ENCODE data around the gene INO80E. TPM values are rescaled to one million over a fixed set of nuclear protein-coding genes. Genes with fewer than 3 reads are reported as not detected.

INO80E gene
- total and polyA plus RNA-seq, 2 of the 8 experiments (the other 6 are each of a cell fraction or from before 2014, with no cell fraction given) = 43.0 to 91.2 TPM

DNA sequence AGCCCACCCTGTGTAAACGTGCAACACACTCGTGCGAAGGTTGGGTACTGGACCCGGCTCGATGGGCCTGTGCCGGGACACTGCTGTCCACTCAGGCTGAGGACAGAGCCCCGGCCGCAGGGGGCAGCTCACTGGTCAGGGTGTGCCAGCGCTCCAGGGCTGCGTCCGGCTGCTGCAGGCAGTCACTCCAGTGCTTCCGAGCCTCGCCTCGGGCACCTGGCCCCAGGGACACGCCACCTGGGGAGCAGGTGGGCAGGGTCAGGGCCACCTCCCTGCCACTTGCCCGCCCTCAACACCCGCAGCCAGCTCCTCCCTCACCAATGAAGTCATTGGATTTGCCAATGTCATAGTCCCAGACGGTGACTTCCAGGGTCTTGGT, 10.0 kb downstream of the INO80E start:
- Histone ChIP-seq H3K79me1 (ENCODE audit: low read depth, low read length) (no peaks in the 10 kb centered on the region), H2BK5ac (ENCODE audit: low read depth, low read length) (no peak overlapping the region), H3K4me3 (ENCODE audit: extremely low read depth in 1 of 4, insufficient read depth in 2 of 4, low read depth in 3 of 4, low read length in 4 of 4) (no peak overlapping the region), H3K23ac (ENCODE audit: insufficient read length) (no peak overlapping the region), H4K20me1 (replicated peaks in 1 of 2; ENCODE audit: control insufficient read depth in 1 of 2, insufficient read depth in 2 of 2, low read length in 2 of 2) (peaks cover 3 to 9% of the 10 kb centered on the region in 2 experiments), H3K27me3 (replicated peaks in 1 of 4; ENCODE audit: control insufficient read depth in 3 of 4, extremely low read depth in 1 of 4, insufficient read depth in 3 of 4, low read length in 3 of 4) (peaks cover 0 to 14% (median 9%) of the 10 kb centered on the region in 4 experiments; a peak in 4 of 7 replicates), H3K14ac (ENCODE audit: insufficient read length) (no peak overlapping the region), H3K4me2 (ENCODE audit: insufficient read depth in 1 of 2, low read depth in 2 of 2, low read length in 2 of 2) (no peak overlapping the region), H3K9ac (replicated peaks in 1 of 4; ENCODE audit: extremely low read depth in 1 of 4, low read depth in 3 of 4, low read length in 3 of 4) (no peak overlapping the region), H2BK12ac (ENCODE audit: low read depth, low read length) (no peak overlapping the region), H2AFZ (ENCODE audit: low read length) (no peak overlapping the region), H3K18ac (ENCODE audit: extremely low read depth, low read length) (no peak overlapping the region), H3K36me3 (ENCODE audit: control insufficient read depth in 2 of 4, insufficient read depth in 4 of 4, low read length in 3 of 4) (peaks cover 0 to 10% (median 6%) of the 10 kb centered on the region in 4 experiments; a peak in 5 of 8 replicates), H4K8ac (ENCODE audit: extremely low read depth, insufficient read depth, low read length) (no peak overlapping the region), H3K56ac (replicated peaks; ENCODE audit: insufficient read length, low read depth, low read length) (no peak overlapping the region), H3K4ac (replicated peaks; ENCODE audit: insufficient read length, low read depth, low read length) (no peak overlapping the region), H2BK120ac (replicated peaks; ENCODE audit: low read depth, low read length) (no peak overlapping the region), H3K79me2 (ENCODE audit: control insufficient read depth in 1 of 2, insufficient read depth in 2 of 2, low read length in 2 of 2) (no peaks in the 10 kb centered on the region), H2BK20ac (ENCODE audit: low read length) (no peak overlapping the region), H2BK15ac (ENCODE audit: low read length) (no peak overlapping the region), H4K5ac (ENCODE audit: insufficient read length, low read depth, low read length) (no peak overlapping the region), H3K23me2 (ENCODE audit: low read depth, low read length) (peaks cover 5% of the 10 kb centered on the region; the same call in 1 of the 2 replicates), H4K91ac (replicated peaks; ENCODE audit: insufficient read length, low read length) (no peak overlapping the region), H2AK5ac (ENCODE audit: low read depth, low read length) (no peak overlapping the region), H3K9me3 (ENCODE audit: insufficient read depth in 2 of 2, low read depth in 1 of 2, low read length in 1 of 2) (no peaks in the 10 kb centered on the region), H3K27ac (ENCODE audit: low read depth, low read length) (no peak overlapping the region), H3K4me1 (replicated peaks in 1 of 4; ENCODE audit: control insufficient read depth in 3 of 4, insufficient read depth in 4 of 4, low read length in 3 of 4) (peaks cover 0 to 21% (median 11%) of the 10 kb centered on the region in 4 experiments; a peak in 6 of 7 replicates)
- CTCF ChIA-PET (ENCODE audit: partially characterized antibody) = interaction anchor here (0.6 to 3.2 kb wide), 20 partner anchors 9 to 306 kb away, joined by 3 to 10 read pairs (median 5); partner anchors contain the start of genes C16orf92 and INO80E
- 91% methylated on average over 11 of the region's 18 CpGs; no CpG with 5 or more reads in 1 of the 2 experiments for WGBS, 2 experiments (ENCODE audit: extremely low coverage in 1 of 2, insufficient coverage in 1 of 2, insufficient read length in 1 of 2, insufficient replicate concordance in 2 of 2, low coverage in 1 of 2, low lambda C conversion rate in 2 of 2, missing lambda C conversion rate in 1 of 2)
- DNase-seq (ENCODE audit: low read depth in 1 of 2, low spot score in 2 of 2) (no peak), FAIRE-seq (no peak)
- TF ChIP-seq EZH2 (IDR thresholded peaks at IDR 0.05; ENCODE audit: low read depth, low read length, severe bottlenecking) (no peak), POLR2AphosphoS5 (IDR thresholded peaks at IDR 0.05; ENCODE audit: low read depth, low read length) (peak; percentile 22; the same call in 1 of the 2 replicates)
- POLR2A ChIA-PET (ENCODE audit: partially characterized antibody) = interaction anchor here (0.7 to 4.9 kb wide), 12 partner anchors 8 to 182 kb away, joined by 3 to 34 read pairs (median 4); partner anchors contain the start of genes C16orf92, HIRIP3, INO80E and KCTD13
